Suprapubic skin (tissue), 4 donors: ENCODE results near the gene CCND1. TPM values are rescaled to one million over a fixed set of nuclear protein-coding genes. Genes with fewer than 3 reads are reported as not detected.
A peak's percentile ranks its signal among the peaks of the same experiment; 100 is the strongest.

ENCODE experiments used
- DNase-seq, 2 donors: peaks; one replicate each; pipeline ENCODE4 v3.0.0-alpha.2; 2019; ENCODE audit warnings: low spot score in 2 of 2
- H3K27ac ChIP-seq: fragments of 200-600 bp; sonication (generic); one replicate; pipeline ENCODE4 v1.5.1; 2019
- H3K27me3 ChIP-seq: fragments of 200-600 bp; sonication (generic); one replicate; pipeline ENCODE4 v1.5.1; 2019
- H3K36me3 ChIP-seq: fragments of 200-600 bp; sonication (generic); one replicate; pipeline ENCODE4 v1.5.1; 2019
- H3K4me1 ChIP-seq: fragments of 200-600 bp; sonication (generic); one replicate; pipeline ENCODE4 v1.5.1; 2019
- H3K4me3 ChIP-seq: fragments of 200-600 bp; sonication (generic); one replicate; pipeline ENCODE4 v1.5.1; 2019; ENCODE audit warnings: mild to moderate bottlenecking
- H3K9me3 ChIP-seq: fragments of 200-600 bp; sonication (generic); one replicate; pipeline ENCODE4 v1.5.1; 2019
- EP300 ChIP-seq: sonication (generic); formaldehyde crosslinking; IDR thresholded peaks from one replicate; pipeline ENCODE4 v1.6.1; 2017; ENCODE audit warnings: antibody characterized with exemption
- POLR2A ChIP-seq, 2 donors: fragments of 450-650 bp; IDR thresholded peaks; one replicate each; pipeline ENCODE4 v1.6.1; 2017; ENCODE audit warnings: antibody characterized with exemption in 2 of 2, mild to moderate bottlenecking in 2 of 2, moderate library complexity in 2 of 2
- POLR2AphosphoS5 ChIP-seq, 3 donors: sonication (generic); formaldehyde crosslinking; IDR thresholded peaks; one replicate each; pipeline ENCODE4 v1.6.1; 2017; ENCODE audit warnings: antibody characterized with exemption in 3 of 3
- WGBS: methylation state at CpG from one replicate; pipeline ENCODE4 v1.1.5; 2018; 5-methylcytosine and 5-hydroxymethylcytosine counted together
- total RNA-seq, 4 donors: library from RNA; depleted of rRNA; stranded (reverse); fragments of >200 nt; gene quantifications; one replicate each; pipeline ENCODE4 v1.1.0, GENCODE V29; 2016
- TF ChIP-seq, protein P1 (sequence below), 2 donors: fragments of 200-600 bp in 1 of 2; fragments of 450-650 bp in 1 of 2; sonication (generic) in 1 of 2; IDR thresholded peaks; one replicate each; pipeline ENCODE4 v1.5.1; 2016 to 2019; ENCODE audit warnings: antibody characterized with exemption in 2 of 2, mild to moderate bottlenecking in 1 of 2, moderate library complexity in 1 of 2

Gene CCND1
- total RNA-seq, 4 donors from 2014 or later, result 161 to 340 (median 270) TPM

DNA sequence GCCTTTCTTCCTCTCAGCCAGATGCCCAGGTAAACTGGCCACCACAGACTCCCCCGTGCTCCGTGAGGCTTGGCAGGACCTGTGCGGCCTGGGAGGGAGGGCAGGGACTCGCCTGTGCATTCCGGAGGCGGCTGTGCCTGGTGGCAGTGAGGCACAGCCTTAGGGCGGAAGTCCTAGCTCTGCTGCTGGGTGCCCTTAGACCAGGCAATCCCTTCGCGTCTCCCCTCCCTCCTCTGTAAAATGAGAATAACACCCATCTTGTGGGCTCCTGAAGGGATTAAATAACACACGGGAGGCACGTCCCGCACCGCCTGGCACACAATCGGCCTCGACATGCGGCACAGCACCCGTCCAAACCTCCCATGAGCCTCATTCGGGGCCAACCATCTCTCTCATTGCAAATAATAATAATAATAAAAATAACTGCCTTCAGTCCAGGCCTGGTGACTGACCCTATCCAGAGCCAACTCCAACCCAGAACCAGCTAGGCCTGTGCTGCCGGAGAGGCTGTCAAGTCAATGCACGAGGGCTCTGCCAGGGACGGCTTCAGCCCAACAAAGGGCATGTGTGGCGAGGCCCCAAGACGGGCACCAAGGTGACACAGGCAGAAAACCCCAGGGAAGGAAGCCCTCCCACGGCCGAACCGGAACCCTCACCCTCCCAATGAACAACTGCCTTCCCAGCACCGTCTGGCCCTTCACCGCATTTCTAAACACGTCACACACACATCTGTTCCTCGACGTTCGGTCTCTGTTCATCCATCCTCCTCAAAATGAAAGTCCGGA is 26.0 kb downstream of the CCND1 start:
- no peaks in the 10 kb centered on the region for H3K27me3 ChIP-seq
- no peaks in the 10 kb centered on the region for H3K9me3 ChIP-seq
- TF ChIP-seq POLR2A (IDR thresholded peaks at IDR 0.05), result no peak
- TF ChIP-seq, protein P1, sequence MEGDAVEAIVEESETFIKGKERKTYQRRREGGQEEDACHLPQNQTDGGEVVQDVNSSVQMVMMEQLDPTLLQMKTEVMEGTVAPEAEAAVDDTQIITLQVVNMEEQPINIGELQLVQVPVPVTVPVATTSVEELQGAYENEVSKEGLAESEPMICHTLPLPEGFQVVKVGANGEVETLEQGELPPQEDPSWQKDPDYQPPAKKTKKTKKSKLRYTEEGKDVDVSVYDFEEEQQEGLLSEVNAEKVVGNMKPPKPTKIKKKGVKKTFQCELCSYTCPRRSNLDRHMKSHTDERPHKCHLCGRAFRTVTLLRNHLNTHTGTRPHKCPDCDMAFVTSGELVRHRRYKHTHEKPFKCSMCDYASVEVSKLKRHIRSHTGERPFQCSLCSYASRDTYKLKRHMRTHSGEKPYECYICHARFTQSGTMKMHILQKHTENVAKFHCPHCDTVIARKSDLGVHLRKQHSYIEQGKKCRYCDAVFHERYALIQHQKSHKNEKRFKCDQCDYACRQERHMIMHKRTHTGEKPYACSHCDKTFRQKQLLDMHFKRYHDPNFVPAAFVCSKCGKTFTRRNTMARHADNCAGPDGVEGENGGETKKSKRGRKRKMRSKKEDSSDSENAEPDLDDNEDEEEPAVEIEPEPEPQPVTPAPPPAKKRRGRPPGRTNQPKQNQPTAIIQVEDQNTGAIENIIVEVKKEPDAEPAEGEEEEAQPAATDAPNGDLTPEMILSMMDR (IDR thresholded peaks at IDR 0.05), result no peak
- no peak for TF ChIP-seq EP300
- no peak for TF ChIP-seq POLR2AphosphoS5 (IDR thresholded peaks at IDR 0.05)
- no peak for DNase-seq
- H3K4me1 ChIP-seq, result peaks cover 20% of the 10 kb centered on the region
- no peak overlapping the region for H3K4me3 ChIP-seq
- no peak overlapping the region for H3K27ac ChIP-seq
- H3K36me3 ChIP-seq, result peaks cover 53% of the 10 kb centered on the region
- 58% methylated on average over 25 of the region's 33 CpGs for WGBS

DNA sequence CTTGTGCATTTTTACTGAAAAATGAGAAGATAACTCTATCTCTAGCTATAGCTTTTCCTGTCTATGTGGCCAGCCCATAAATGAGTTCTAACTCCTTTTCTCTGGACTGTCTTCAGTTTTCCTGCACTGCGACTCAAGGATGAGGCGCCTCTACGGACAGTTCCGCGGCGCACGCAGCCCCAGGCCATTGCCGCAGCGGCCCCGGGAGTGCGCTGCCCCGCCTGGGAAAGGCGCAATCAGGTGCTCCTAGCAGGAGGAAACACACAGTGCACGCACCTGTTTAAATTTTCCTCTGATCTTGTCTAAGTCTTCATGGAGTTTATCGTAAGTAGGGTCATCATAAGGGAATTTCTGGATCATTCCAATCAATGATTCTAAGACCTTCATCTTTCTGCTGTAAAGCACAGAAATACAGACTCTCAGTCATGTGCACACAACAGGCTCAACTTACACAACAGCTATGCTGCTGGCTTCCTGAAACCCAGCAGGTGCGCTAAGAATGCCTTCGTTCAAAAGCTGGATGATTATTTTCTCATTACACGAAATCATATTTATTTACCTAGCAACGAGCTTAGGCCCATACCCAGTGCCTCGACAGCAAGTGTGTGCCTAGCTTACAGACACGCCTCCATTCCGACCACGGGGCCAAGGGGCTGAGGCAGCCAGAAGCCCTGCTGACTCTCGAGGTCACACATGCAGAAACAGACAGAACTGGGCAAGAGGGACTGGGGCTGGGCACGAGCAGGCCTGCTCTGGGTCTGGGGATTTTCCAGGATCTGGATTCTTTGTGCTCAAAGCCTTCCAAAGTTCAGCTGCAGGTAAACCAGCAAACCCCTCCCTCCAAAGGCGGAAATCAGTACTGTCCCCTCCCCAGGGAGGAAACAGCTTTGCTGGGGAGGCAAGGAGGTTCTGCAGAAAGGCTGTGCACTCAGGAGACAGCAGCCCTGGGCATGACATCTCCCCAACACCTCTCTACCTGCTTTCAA is 27.0 kb downstream of the CCND1 start:
- Histone ChIP-seq H3K4me3 (no peak overlapping the region), H3K9me3 (no peaks in the 10 kb centered on the region), H3K36me3 (peaks cover 61% of the 10 kb centered on the region), H3K27me3 (no peaks in the 10 kb centered on the region), H3K27ac (no peak overlapping the region), H3K4me1 (peaks cover 21% of the 10 kb centered on the region)
- 70% methylated on average over 23 of the region's 26 CpGs for WGBS
- peak in 1 of 2 donors; percentile 38 for DNase-seq
- TF ChIP-seq EP300 (no peak), POLR2AphosphoS5 (IDR thresholded peaks at IDR 0.05) (no peak), POLR2A (IDR thresholded peaks at IDR 0.05) (no peak)
- TF ChIP-seq, protein P1 (IDR thresholded peaks at IDR 0.05), result no peak

DNA sequence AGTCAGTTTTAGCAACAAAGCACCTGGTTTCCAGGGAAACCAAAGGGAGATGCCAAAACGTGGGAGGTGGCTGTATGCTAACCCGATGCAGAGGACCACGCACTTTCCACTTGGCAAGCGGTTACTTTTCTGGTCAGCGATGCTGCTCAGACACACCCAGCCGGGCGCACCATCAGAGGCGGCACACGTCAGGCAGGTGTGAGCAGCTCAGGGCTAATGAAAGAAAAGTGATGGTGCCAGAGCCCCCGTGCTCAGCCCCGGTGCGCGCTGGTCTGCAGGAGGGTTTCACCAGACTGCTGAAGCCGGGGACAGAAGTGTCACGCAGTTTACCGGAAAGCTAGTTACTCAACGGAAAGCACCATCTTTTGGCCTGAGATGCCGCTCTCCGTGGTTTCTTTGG is 28.5 kb downstream of the CCND1 start:
- no peak overlapping the region for H3K4me3 ChIP-seq
- no peaks in the 10 kb centered on the region for H3K27me3 ChIP-seq
- no peak for TF ChIP-seq POLR2A (IDR thresholded peaks at IDR 0.05)
- TF ChIP-seq, protein P1 (IDR thresholded peaks at IDR 0.05), result no peak
- TF ChIP-seq POLR2AphosphoS5 (IDR thresholded peaks at IDR 0.05), result no peak
- H3K4me1 ChIP-seq, result peaks cover 37% of the 10 kb centered on the region
- H3K36me3 ChIP-seq, result peaks cover 46% of the 10 kb centered on the region
- DNase-seq, result peak in 1 of 2 donors; percentile 59
- no peaks in the 10 kb centered on the region for H3K9me3 ChIP-seq
- 84% methylated on average over 19 of the region's 19 CpGs for WGBS
- H3K27ac ChIP-seq, result no peak overlapping the region

DNA sequence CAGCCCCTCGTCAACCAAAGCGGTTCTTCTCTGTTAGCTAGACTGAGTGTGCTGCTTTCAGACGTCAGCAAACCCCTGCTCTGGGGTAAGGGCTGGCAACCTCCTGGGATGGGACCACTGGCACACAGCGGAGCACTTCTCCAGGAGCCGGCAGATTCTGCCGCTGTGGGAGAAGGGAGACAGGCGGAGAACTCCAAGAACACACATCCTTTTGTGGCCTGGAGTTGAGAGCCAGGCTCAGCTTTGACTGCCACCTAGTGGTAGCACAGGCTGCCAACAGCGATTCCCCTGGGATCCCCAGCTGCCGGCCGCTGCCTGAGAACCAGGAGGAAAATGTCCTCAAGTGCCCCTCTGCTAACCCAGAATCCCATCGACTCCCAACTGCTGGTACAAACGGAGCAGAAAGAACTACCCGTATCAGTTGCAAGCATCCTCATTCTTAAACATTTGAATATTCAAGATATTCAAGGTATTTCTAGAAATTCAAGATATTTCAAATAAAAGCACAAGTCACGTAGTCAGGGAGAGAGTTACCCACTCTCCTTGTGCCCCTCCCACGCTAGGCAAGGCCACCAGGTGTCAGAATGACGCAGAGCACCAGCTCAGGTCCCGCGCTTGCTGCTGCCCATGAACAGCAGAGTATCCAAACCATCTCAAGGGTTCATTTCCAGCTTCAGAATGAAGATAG is 29.3 kb downstream of the CCND1 start:
- no peak for TF ChIP-seq EP300
- no peak for TF ChIP-seq POLR2A (IDR thresholded peaks at IDR 0.05)
- peak in 1 of 3 donors; percentile 61 for TF ChIP-seq POLR2AphosphoS5 (IDR thresholded peaks at IDR 0.05)
- TF ChIP-seq, protein P1 (IDR thresholded peaks at IDR 0.05), result peak; percentile 84 to 96
- DNase-seq, result peak; percentile 88 to 93
- H3K4me1 ChIP-seq, result peaks cover 38% of the 10 kb centered on the region
- no peak overlapping the region for H3K27ac ChIP-seq
- no peaks in the 10 kb centered on the region for H3K27me3 ChIP-seq
- 50% methylated on average over 12 of the region's 18 CpGs for WGBS
- H3K9me3 ChIP-seq, result no peaks in the 10 kb centered on the region
- peaks cover 38% of the 10 kb centered on the region for H3K36me3 ChIP-seq
- H3K4me3 ChIP-seq, result no peak overlapping the region
